Endothelial cell of umbilical vein (primary cell): ENCODE data around the gene INTS6. TPM values are rescaled to one million over a fixed set of nuclear protein-coding genes. Genes with fewer than 3 reads are reported as not detected.

Source experiments
- BruUV-seq: library from RNA; stranded (reverse); fragments of 400-500 nt; replicated peaks from 2 replicates; lab custom pipeline; 2021; lab: Mats Ljungman, UMichigan
- CTCF ChIA-PET: fragments of 300-600, 350-600 bp; sonication (Branson Sonifier 250); formaldehyde crosslinking; loops from one replicate; lab custom pipeline; 2021; ENCODE audit warnings: antibody characterized with exemption, inconsistent platforms; lab: Charles Lee
- POLR2A ChIA-PET: fragments of 300-600, 350-600 bp; sonication (Branson Sonifier 250); formaldehyde crosslinking; loops from one replicate; lab custom pipeline; 2021; ENCODE audit warnings: antibody characterized with exemption, inconsistent platforms; lab: Charles Lee
- DNase-seq: peaks from one replicate; pipeline ENCODE4 v3.0.0-alpha.2; 2011; ENCODE audit warnings: low read depth, low spot score
- FAIRE-seq: peaks from 2 replicates; lab custom pipeline; 2011; peaks lifted over from hg19 to GRCh38; lab: Jason Lieb, UNC
- H2AFZ ChIP-seq: 2 replicates; pipeline ENCODE4 v1.6.0; 2012; ENCODE audit warnings: low read depth, low read length, control low read depth, inconsistent platforms
- H3K27ac ChIP-seq: 2 replicates; pipeline ENCODE4 v1.5.1; 2011; ENCODE audit warnings: low read depth, mild to moderate bottlenecking, control low read depth, low read length, moderate library complexity; ENCODE audit not compliant: insufficient read depth
- H3K27me3 ChIP-seq, 2 experiments: 2 replicates each; pipeline versions ENCODE4 v1.6.0 to v1.6.1; 2011; ENCODE audit warnings: low read length in 2 of 2, mixed read lengths in 1 of 2; ENCODE audit not compliant: control insufficient read depth in 2 of 2, insufficient read depth in 2 of 2
- H3K36me3 ChIP-seq, 2 experiments: 2 replicates in 1 of 2; 3 replicates in 1 of 2; pipeline ENCODE4 v1.5.1; 2011; ENCODE audit warnings: low read length in 2 of 2, mild to moderate bottlenecking in 1 of 2, moderate library complexity in 1 of 2; ENCODE audit not compliant: control insufficient read depth in 2 of 2, insufficient read depth in 2 of 2; ENCODE audit errors: extremely low read depth in 1 of 2
- H3K4me1 ChIP-seq: 3 replicates; pipeline ENCODE4 v1.5.1; 2011; ENCODE audit warnings: mild to moderate bottlenecking, low read length; ENCODE audit not compliant: control insufficient read depth, insufficient read depth; ENCODE audit errors: extremely low read depth
- H3K4me2 ChIP-seq: 2 replicates; pipeline ENCODE4 v1.6.1; 2011; ENCODE audit warnings: low read length, control low read depth, mixed read lengths; ENCODE audit not compliant: insufficient read depth
- H3K4me3 ChIP-seq, 3 experiments: fragments of 200-600 bp in 1 of 3; sonication (generic), shearing (Covaris generic) in 1 of 3; replicated peaks in 1 of 3; 2 replicates each; pipeline ENCODE4 v1.5.1; 2011 to 2016; ENCODE audit warnings: control low read depth in 3 of 3, low read length in 3 of 3, mild to moderate bottlenecking in 2 of 3, inconsistent platforms in 1 of 3, low read depth in 1 of 3, moderate library complexity in 1 of 3; ENCODE audit not compliant: insufficient read depth in 1 of 3
- H3K79me2 ChIP-seq: 2 replicates; pipeline ENCODE4 v1.6.0; 2012; ENCODE audit warnings: low read length, inconsistent platforms; ENCODE audit not compliant: control insufficient read depth, insufficient read depth
- H3K9ac ChIP-seq: replicated peaks from 2 replicates; pipeline ENCODE3; 2011; ENCODE audit warnings: low read length, control low read depth; ENCODE audit not compliant: insufficient read depth; ENCODE audit errors: extremely low read depth
- H3K9me1 ChIP-seq: replicated peaks from 3 replicates; pipeline ENCODE4 v1.6.0; 2011; ENCODE audit warnings: mild to moderate bottlenecking, low read length; ENCODE audit not compliant: control insufficient read depth, insufficient read depth; ENCODE audit errors: extremely low read depth
- H3K9me3 ChIP-seq: replicated peaks from 2 replicates; pipeline ENCODE4 v1.5.1; 2012; ENCODE audit warnings: low read length, inconsistent platforms; ENCODE audit not compliant: control insufficient read depth, insufficient read depth
- H4K20me1 ChIP-seq: replicated peaks from 2 replicates; pipeline ENCODE3; 2011; ENCODE audit warnings: mild to moderate bottlenecking, low read length; ENCODE audit not compliant: control insufficient read depth, insufficient read depth; ENCODE audit errors: extremely low read depth
- EZH2 ChIP-seq: IDR thresholded peaks from 2 replicates; pipeline ENCODE4 v1.6.1; 2012; ENCODE audit warnings: borderline replicate concordance, low read depth, mild to moderate bottlenecking, moderate library complexity, low read length, inconsistent platforms; ENCODE audit not compliant: severe bottlenecking
- FOS ChIP-seq: IDR thresholded peaks from 2 replicates; pipeline ENCODE4 v1.6.1; 2011; ENCODE audit warnings: mild to moderate bottlenecking, low read length, moderate library complexity, borderline replicate concordance; ENCODE audit not compliant: insufficient read depth
- GATA2 ChIP-seq: IDR thresholded peaks from 2 replicates; pipeline ENCODE4 v1.7.0; 2011; ENCODE audit warnings: low read depth, mild to moderate bottlenecking, moderate library complexity, mixed read lengths, low read length; ENCODE audit not compliant: insufficient read length, insufficient read depth
- MYC ChIP-seq: IDR thresholded peaks from one replicate; pipeline ENCODE4 v1.6.1; 2011; ENCODE audit warnings: mild to moderate bottlenecking, low read depth, low read length
- POLR2A ChIP-seq: IDR thresholded peaks from 2 replicates; pipeline ENCODE4 v1.6.1; 2012; ENCODE audit warnings: low read depth, mild to moderate bottlenecking, control low read depth, low read length
- POLR2AphosphoS5 ChIP-seq: IDR thresholded peaks from 2 replicates; pipeline ENCODE4 v1.6.1; 2012; ENCODE audit warnings: low read depth, mild to moderate bottlenecking, control low read depth, low read length, moderate library complexity; ENCODE audit not compliant: insufficient read depth
- dilution Hi-C: fragments of 300-500 bp; cut with MboI; formaldehyde crosslinking; loops from one replicate; pipeline ENCODE4 v1.15.0; 2019; ENCODE audit warnings: low sequenced_read_pairs; ENCODE audit not compliant: extremely low pct_ligation_motif_present
- intact Hi-C: fragments of 100-400 bp; cut with micrococcal nuclease; formaldehyde crosslinking; loops from one replicate; pipeline ENCODE4 v1.10.0; 2022
- polyA plus RNA-seq, 4 experiments: library from polyadenylated mRNA; depleted of rRNA in 3 of 4; stranded (reverse) in 3 of 4; unstranded in 1 of 4; fragments of >200 nt; gene quantifications; 2 replicates each; pipeline versions ENCODE4 v1.2.1 to v1.2.3, GENCODE V29; 2011 to 2012; ENCODE audit warnings: missing spikeins in 1 of 4
- total RNA-seq: library from RNA; stranded (reverse); gene quantifications from 2 replicates; pipeline ENCODE4 v1.2.3, GENCODE V29; 2021
- TF ChIP-seq, protein P1 (sequence below), 2 donors: IDR thresholded peaks; 1 replicate in 1 of 2; 2 replicates in 1 of 2; pipeline ENCODE4 v1.5.1; 2011; ENCODE audit warnings: low read length in 2 of 2, mild to moderate bottlenecking in 2 of 2, moderate library complexity in 2 of 2, control low read depth in 1 of 2, inconsistent platforms in 1 of 2, low read depth in 1 of 2; ENCODE audit not compliant: insufficient read depth in 1 of 2; ENCODE audit errors: extremely low read depth in 1 of 2
- TF ChIP-seq, protein P2 (sequence below): IDR thresholded peaks from 2 replicates; pipeline ENCODE4 v1.6.1; 2011; ENCODE audit not compliant: insufficient read depth, insufficient read length

The INTS6 gene
- total and polyA plus RNA-seq, 2 donors (not counting 3 experiments of a cell fraction or from before 2014, with no cell fraction given), result 9.5 to 45.4 TPM

DNA sequence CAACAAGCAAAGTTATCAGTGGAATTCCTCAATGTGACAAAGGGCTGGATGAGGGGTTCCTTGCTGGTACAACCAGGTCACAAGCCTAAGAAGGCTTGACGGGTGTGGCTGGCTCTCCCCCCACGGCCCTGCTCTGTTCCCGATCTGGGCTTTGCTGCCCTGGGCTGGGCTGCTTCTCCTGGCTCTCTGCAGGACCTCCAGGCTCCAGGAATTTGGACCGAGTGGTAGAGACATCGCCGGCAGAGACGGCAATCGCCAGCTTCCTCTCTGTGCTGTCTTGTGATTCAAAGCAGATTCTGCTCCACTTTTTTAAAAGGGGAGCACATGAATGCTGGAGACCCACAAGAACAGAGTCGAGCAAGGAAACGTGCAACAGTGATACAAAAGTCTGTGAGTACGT is 113.5 kb downstream of the INTS6 start, which contains the start of gene SERPINE3:
TSS of gene SERPINE3 (plus strand) at position 338 of the 400 bp plus-strand sequence. CDS start 1,401 bp downstream, outside the sequence.
- Histone ChIP-seq H3K36me3 (no peaks in the 10 kb centered on the region), H2AFZ (no peak within 1 kb of the TSS), H3K9me3 (no peaks in the 10 kb centered on the region), H3K4me1 (no peaks in the 10 kb centered on the region), H3K9me1 (no peaks in the 10 kb centered on the region), H3K27ac (no peak within 1 kb of the TSS), H3K79me2 (no peaks in the 10 kb centered on the region), H3K4me2 (no peak within 1 kb of the TSS), H3K4me3 (no peak within 1 kb of the TSS), H4K20me1 (no peaks in the 10 kb centered on the region), H3K27me3 (peaks cover 0 to 1% of the 10 kb centered on the region in 2 experiments), H3K9ac (no peak within 1 kb of the TSS)
- CTCF ChIA-PET, result no interaction called here
- POLR2A ChIA-PET, result no interaction called here
- DNase-seq (no peak), FAIRE-seq (no peak)
- intact Hi-C loops (no loop called here), dilution Hi-C loops (no loop called here)
- TF ChIP-seq, protein P1, sequence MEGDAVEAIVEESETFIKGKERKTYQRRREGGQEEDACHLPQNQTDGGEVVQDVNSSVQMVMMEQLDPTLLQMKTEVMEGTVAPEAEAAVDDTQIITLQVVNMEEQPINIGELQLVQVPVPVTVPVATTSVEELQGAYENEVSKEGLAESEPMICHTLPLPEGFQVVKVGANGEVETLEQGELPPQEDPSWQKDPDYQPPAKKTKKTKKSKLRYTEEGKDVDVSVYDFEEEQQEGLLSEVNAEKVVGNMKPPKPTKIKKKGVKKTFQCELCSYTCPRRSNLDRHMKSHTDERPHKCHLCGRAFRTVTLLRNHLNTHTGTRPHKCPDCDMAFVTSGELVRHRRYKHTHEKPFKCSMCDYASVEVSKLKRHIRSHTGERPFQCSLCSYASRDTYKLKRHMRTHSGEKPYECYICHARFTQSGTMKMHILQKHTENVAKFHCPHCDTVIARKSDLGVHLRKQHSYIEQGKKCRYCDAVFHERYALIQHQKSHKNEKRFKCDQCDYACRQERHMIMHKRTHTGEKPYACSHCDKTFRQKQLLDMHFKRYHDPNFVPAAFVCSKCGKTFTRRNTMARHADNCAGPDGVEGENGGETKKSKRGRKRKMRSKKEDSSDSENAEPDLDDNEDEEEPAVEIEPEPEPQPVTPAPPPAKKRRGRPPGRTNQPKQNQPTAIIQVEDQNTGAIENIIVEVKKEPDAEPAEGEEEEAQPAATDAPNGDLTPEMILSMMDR (IDR thresholded peaks at IDR 0.05; ENCODE audit: extremely low read depth in 1 of 2, insufficient read depth in 1 of 2, low read depth in 1 of 2, low read length in 2 of 2), result no peak
- TF ChIP-seq, protein P2, sequence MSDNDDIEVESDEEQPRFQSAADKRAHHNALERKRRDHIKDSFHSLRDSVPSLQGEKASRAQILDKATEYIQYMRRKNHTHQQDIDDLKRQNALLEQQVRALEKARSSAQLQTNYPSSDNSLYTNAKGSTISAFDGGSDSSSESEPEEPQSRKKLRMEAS, result no peak
- no peak for TF ChIP-seq POLR2A
- no peak for TF ChIP-seq MYC
- TF ChIP-seq FOS, result no peak
- no peak for TF ChIP-seq GATA2
- TF ChIP-seq POLR2AphosphoS5, result no peak
- TF ChIP-seq EZH2, result no peak
- BruUV-seq, result no TSS peak
